Activated CD8-positive, alpha-beta memory T cell treated with anti-CD3 and anti-CD28 coated beads, Interleukin-2, amount 10 ng/mL, durations not matched to agents 7 days and 5 days (primary cell): ENCODE data around the gene GANAB. TPM values are rescaled to one million over a fixed set of nuclear protein-coding genes. Genes with fewer than 3 reads are reported as not detected.
"Not testable (repeated sequence)": the region's sequence is repeated elsewhere in the genome, so short reads cannot be mapped to it uniquely, and the experiment has no call there.

Experiments used
- ATAC-seq: fragments of 150-1000 bp; cut with Tn5 transposase; one replicate; pipeline ENCODE4 v1.10.0; 2021; ENCODE audit warnings: moderate library complexity
- CTCF ChIA-PET: fragments of 350-600 bp; sonication (Branson Sonifier 250); formaldehyde crosslinking; loops from one replicate; lab custom pipeline; 2021; ENCODE audit warnings: antibody characterized with exemption; lab: Charles Lee
- DNase-seq: peaks from one replicate; pipeline ENCODE4 v3.0.0-alpha.2; 2020
- H3K27ac Mint-ChIP-seq: one replicate; pipeline ENCODE4 v1.8.0; 2021; ENCODE audit warnings: mild to moderate bottlenecking, mixed read lengths
- H3K27me3 Mint-ChIP-seq: one replicate; pipeline ENCODE4 v1.8.0; 2021; ENCODE audit warnings: mixed read lengths
- H3K36me3 Mint-ChIP-seq: one replicate; pipeline ENCODE4 v1.8.0; 2021; ENCODE audit warnings: mild to moderate bottlenecking, mixed read lengths
- H3K4me1 Mint-ChIP-seq: one replicate; pipeline ENCODE4 v1.8.0; 2021; ENCODE audit warnings: mixed read lengths
- H3K4me3 Mint-ChIP-seq: one replicate; pipeline ENCODE4 v1.8.0; 2021; ENCODE audit warnings: mild to moderate bottlenecking, moderate library complexity, mixed read lengths
- H3K9me3 Mint-ChIP-seq: one replicate; pipeline ENCODE4 v1.8.0; 2022; ENCODE audit warnings: low read depth, mixed read lengths
- total RNA-seq, 2 experiments: library from RNA; stranded (reverse); gene quantifications; one replicate each; pipeline ENCODE4 v1.2.3, GENCODE V29; 2021

GANAB gene
- total RNA-seq, 2 experiments from 2014 or later = 248 to 275 TPM

- DNase-seq = peak; percentile 97
- ATAC-seq = peak; percentile 91
- Mint-ChIP-seq H3K27ac (peak within 1 kb of the TSS; percentile 95), H3K36me3 (peaks cover 42% of the 10 kb centered on the region), H3K4me1 (peaks cover 40% of the 10 kb centered on the region), H3K27me3 (no peaks in the 10 kb centered on the region), H3K4me3 (peak within 1 kb of the TSS; percentile 97), H3K9me3 (no peaks in the 10 kb centered on the region)
- CTCF ChIA-PET = interaction anchor here (0.6 to 3.2 kb wide), 25 partner anchors 9 to 216 kb away, joined by 3 to 21 read pairs (median 5); partner anchors contain the start of genes B3GAT3, GANAB, HNRNPUL2 and INTS5
Observed at GRCh38 chr11:62665075-62665598, 18.7 kb upstream of the GANAB start, which contains the start of the genes C11orf98 and CSKMT. Gene C11orf98, minus strand, starts transcription at chr11:62665210. Its CDS starts 41 bp downstream, at chr11:62665169. Gene CSKMT, plus strand, starts transcription at chr11:62665312. Its CDS starts 568 bp downstream, at chr11:62665880.

- Mint-ChIP-seq H3K27ac (peak overlapping the region; percentile 95), H3K36me3 (peaks cover 41% of the 10 kb centered on the region), H3K27me3 (no peaks in the 10 kb centered on the region), H3K9me3 (no peaks in the 10 kb centered on the region), H3K4me3 (peak overlapping the region; percentile 97), H3K4me1 (peaks cover 34% of the 10 kb centered on the region)
- DNase-seq (peak; percentile 78), ATAC-seq (peak; percentile 41)
- CTCF ChIA-PET = interaction anchor here (0.9 to 3.2 kb wide), 23 partner anchors 9 to 217 kb away, joined by 3 to 21 read pairs (median 6); partner anchors contain the start of genes B3GAT3, GANAB, HNRNPUL2 and INTS5
Observed at GRCh38 chr11:62664405-62665074, 18.1 kb upstream of the GANAB start.

DNA sequence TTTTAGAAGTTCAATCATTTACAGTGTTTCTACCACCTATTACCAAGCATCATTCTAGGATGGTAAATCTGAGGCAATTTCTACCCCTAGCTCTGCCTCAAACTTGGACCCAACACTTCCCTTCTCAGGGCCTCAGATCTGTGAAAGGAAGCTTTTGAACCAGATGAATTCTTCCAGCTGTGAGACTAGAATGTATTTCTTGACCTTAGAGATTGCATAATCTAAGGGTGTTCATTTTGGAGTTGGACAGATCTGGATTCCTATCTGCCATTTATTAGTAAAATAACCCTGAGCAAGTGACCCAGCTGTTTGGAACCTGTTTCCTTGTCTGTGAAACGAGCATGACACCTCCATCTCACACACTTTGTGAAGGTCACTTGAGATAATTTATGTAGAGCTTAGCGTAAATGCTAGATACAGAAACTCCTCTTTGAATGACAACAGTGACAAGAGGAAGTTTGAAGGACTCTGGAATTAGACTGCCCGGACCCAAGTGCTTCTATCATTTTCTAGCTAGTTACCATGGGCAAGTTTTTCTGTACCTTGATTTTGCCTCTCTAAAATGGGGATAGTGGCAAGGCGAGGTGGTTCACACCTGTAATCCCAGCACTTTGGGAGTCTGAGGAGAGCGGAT lies 10.5 kb upstream of the GANAB start:
- H3K4me3 Mint-ChIP-seq = no peak overlapping the region

GRCh38 chr11:62654297-62654696 lies 7.9 kb upstream of the GANAB start:
- CTCF ChIA-PET = interaction anchor here (1.1 to 3.3 kb wide), 5 partner anchors 9 to 111 kb away, joined by 3 to 21 read pairs (median 3); partner anchors contain the start of genes C11orf98, CSKMT and MTA2
- Mint-ChIP-seq H3K4me3 (peak overlapping the region; percentile 66), H3K9me3 (no peaks in the 10 kb centered on the region), H3K36me3 (peaks cover 7% of the 10 kb centered on the region), H3K27me3 (no peaks in the 10 kb centered on the region), H3K27ac (peak overlapping the region; percentile 72), H3K4me1 (peaks cover 32% of the 10 kb centered on the region)
- ATAC-seq (no peak), DNase-seq (no peak)

More for the DNA sequence above, 10.5 kb upstream of the GANAB start:
- peaks cover 20% of the 10 kb centered on the region for H3K4me1 Mint-ChIP-seq
- H3K9me3 Mint-ChIP-seq = no peaks in the 10 kb centered on the region
- ATAC-seq (no peak), DNase-seq (no peak)
- CTCF ChIA-PET = interaction anchor here (0.8 to 3.3 kb wide), 6 partner anchors 8 to 232 kb away, joined by 3 to 21 read pairs (median 4); partner anchors contain the start of genes C11orf98, CSKMT and TUT1
- H3K36me3 Mint-ChIP-seq = peaks cover 2% of the 10 kb centered on the region
- H3K27ac Mint-ChIP-seq = no peak overlapping the region
- no peaks in the 10 kb centered on the region for H3K27me3 Mint-ChIP-seq

DNA sequence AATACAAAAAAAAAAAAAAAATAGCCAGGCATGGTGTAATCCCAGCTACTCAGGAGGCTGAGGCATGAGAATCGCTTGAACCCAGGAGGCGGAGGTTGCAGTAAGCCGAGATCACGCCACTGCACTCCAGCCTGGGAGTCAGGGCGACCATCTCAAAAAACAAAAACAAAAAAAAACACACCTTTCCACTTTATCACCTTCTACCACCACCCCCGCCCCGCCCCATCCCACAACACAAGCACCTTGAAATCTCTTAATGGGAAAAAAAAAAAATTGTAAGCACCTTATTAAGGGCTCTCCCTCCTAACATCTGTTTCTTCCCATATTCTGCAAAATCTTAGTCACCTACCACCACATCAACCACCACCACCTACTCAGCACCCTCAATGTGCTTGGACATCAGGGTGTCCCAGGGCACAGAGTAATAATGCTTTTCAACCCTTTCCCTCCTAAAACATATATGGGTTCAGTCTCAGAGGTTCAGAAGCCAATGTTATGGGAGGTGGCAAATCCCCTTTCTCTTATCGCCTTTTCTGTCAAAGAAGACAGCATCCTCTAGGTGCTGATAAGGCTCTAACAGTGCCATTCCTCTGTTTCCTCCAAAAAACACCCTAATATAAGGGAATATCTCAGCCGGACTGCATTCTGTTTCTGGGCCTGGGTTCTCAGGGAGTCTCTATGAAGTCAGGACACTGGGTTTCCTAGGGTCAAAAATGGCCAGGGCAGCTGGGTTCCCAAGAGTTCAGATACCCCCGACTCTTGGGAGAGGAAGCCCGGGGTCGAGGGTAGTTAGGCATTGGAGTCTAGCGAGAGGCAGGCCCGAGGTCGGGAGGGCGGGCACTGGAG lies 6.0 kb upstream of the GANAB start:
- H3K36me3 Mint-ChIP-seq = peaks cover 7% of the 10 kb centered on the region
- peak overlapping the region; percentile 85 for H3K27ac Mint-ChIP-seq
- H3K9me3 Mint-ChIP-seq = no peaks in the 10 kb centered on the region
- DNase-seq = no peak
- H3K4me3 Mint-ChIP-seq = peak overlapping the region; percentile 86
- ATAC-seq = peak; percentile 2
- peaks cover 35% of the 10 kb centered on the region for H3K4me1 Mint-ChIP-seq
- no peaks in the 10 kb centered on the region for H3K27me3 Mint-ChIP-seq
- CTCF ChIA-PET = interaction anchor here (0.6 to 1.5 kb wide), 9 partner anchors 10 to 134 kb away, joined by 3 to 15 read pairs (median 3); partner anchors contain the start of genes C11orf98, CSKMT, LBHD1 and TUT1

DNA sequence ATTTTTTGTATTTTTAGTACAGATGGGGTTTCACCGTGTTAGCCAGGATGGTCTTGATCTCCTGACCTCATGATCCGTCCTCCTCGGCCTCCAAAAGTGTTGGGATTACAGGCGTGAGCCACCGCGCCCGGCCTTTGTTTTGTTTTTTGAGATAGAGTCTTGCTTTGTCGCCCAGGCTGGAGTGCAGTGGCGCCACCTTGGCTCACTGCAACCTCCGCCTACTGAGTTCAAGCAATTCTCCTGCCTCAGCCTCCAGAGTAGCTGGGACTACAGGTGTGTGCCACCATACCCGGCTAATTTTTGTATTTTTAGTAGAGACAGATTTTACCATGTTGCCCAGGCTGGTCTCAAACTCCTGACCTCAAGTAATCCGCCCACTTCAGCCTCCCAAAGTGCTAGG lies 3.9 kb upstream of the GANAB start:
- not testable (repeated sequence) for H3K4me3 Mint-ChIP-seq, H3K27me3 Mint-ChIP-seq

GRCh38 chr11:62649486-62649885 lies 3.1 kb upstream of the GANAB start:
- Mint-ChIP-seq H3K27me3 (no peaks in the 10 kb centered on the region), H3K9me3 (no peaks in the 10 kb centered on the region), H3K4me1 (peaks cover 44% of the 10 kb centered on the region), H3K4me3 (no peak overlapping the region), H3K36me3 (peaks cover 14% of the 10 kb centered on the region), H3K27ac (peak overlapping the region; percentile 19)
- ATAC-seq = no peak
- CTCF ChIA-PET = interaction anchor here (1.5 to 2.0 kb wide), 4 partner anchors 15 to 225 kb away, joined by 3 to 7 read pairs (median 6); partner anchors contain the start of genes C11orf98 and CSKMT
- DNase-seq = no peak

More for the DNA sequence above, 3.9 kb upstream of the GANAB start:
- H3K27ac Mint-ChIP-seq, DNase-seq, H3K9me3 Mint-ChIP-seq, ATAC-seq: not testable (repeated sequence)
- CTCF ChIA-PET = interaction anchor here (1.5 to 1.7 kb wide), 3 partner anchors 15 to 226 kb away, joined by 3 to 7 read pairs (median 4); partner anchors contain the start of genes C11orf98 and CSKMT
- Mint-ChIP-seq H3K36me3 (peaks cover 10% of the 10 kb centered on the region), H3K4me1 (peaks cover 44% of the 10 kb centered on the region)

- DNase-seq (no peak), ATAC-seq (no peak)
- Mint-ChIP-seq H3K36me3 (peaks cover 20% of the 10 kb centered on the region), H3K4me1 (peaks cover 44% of the 10 kb centered on the region), H3K27me3 (no peaks in the 10 kb centered on the region), H3K9me3 (no peaks in the 10 kb centered on the region), H3K27ac (no peak overlapping the region), H3K4me3 (no peak overlapping the region)
- CTCF ChIA-PET = interaction anchor here (1.7 to 2.0 kb wide), 2 partner anchors 16 to 26 kb away, joined by 7 read pairs; partner anchors contain the start of genes C11orf98 and CSKMT
Observed at GRCh38 chr11:62648967-62649364, 2.6 kb upstream of the GANAB start.

DNA sequence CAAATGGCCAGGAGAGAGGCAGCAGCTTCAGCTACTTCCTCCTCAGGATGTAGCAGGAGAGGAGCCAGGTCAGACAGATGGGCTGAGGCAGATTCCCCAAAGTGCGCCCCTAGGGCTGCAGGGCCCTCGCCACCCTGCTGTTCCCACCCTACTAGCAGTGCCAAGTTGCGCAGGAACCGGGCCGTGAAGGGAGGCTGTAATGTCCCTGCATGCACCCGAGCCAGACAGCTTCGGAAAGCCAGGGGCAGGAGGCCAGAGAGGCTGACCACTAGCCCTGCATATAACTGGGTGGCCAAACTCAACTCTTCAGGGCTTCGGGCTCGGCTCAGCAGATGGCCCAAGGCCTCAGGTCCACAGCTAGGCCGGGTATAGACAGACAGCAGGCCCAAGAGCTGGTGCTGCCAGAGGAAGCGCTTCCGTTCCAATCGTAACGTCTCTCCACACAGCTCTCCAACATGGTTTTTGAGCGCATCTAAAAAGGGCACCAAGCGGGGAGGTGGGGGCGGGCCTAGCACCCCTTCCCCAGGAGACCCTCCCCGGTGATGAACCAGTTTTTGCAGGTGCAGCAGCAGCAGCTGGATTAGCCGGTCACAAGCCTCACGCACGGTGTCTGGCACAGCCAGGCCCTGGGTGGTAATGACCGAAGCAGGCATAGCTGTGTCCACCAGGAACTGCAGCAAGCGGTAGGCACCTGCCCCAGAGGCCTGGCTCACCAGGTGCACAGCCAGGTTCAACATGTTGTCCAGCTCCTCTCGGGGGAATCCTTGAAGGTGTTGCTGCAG lies 2.0 kb upstream of the GANAB start:
- H3K4me3 Mint-ChIP-seq = no peak overlapping the region
- no peak for DNase-seq
- no peaks in the 10 kb centered on the region for H3K27me3 Mint-ChIP-seq
- H3K9me3 Mint-ChIP-seq = no peaks in the 10 kb centered on the region
- CTCF ChIA-PET = interaction anchor here (0.9 to 2.0 kb wide), 4 partner anchors 17 to 56 kb away, joined by 3 to 7 read pairs (median 5); partner anchors contain the start of genes C11orf98, CSKMT and MTA2
- H3K36me3 Mint-ChIP-seq = peaks cover 21% of the 10 kb centered on the region
- H3K4me1 Mint-ChIP-seq = peaks cover 40% of the 10 kb centered on the region
- no peak for ATAC-seq
- no peak overlapping the region for H3K27ac Mint-ChIP-seq

- Mint-ChIP-seq H3K4me3 (no peak overlapping the region), H3K36me3 (peaks cover 26% of the 10 kb centered on the region), H3K27me3 (no peaks in the 10 kb centered on the region), H3K27ac (peak overlapping the region; percentile 43), H3K4me1 (peaks cover 41% of the 10 kb centered on the region), H3K9me3 (no peaks in the 10 kb centered on the region)
- ATAC-seq (no peak), DNase-seq (no peak)
- CTCF ChIA-PET = interaction anchor here (0.9 to 2.0 kb wide), 5 partner anchors 17 to 56 kb away, joined by 3 to 7 read pairs (median 7); partner anchors contain the start of genes C11orf98, CSKMT, EML3 and MTA2
Observed at GRCh38 chr11:62647609-62648005, 1.2 kb upstream of the GANAB start.

DNA sequence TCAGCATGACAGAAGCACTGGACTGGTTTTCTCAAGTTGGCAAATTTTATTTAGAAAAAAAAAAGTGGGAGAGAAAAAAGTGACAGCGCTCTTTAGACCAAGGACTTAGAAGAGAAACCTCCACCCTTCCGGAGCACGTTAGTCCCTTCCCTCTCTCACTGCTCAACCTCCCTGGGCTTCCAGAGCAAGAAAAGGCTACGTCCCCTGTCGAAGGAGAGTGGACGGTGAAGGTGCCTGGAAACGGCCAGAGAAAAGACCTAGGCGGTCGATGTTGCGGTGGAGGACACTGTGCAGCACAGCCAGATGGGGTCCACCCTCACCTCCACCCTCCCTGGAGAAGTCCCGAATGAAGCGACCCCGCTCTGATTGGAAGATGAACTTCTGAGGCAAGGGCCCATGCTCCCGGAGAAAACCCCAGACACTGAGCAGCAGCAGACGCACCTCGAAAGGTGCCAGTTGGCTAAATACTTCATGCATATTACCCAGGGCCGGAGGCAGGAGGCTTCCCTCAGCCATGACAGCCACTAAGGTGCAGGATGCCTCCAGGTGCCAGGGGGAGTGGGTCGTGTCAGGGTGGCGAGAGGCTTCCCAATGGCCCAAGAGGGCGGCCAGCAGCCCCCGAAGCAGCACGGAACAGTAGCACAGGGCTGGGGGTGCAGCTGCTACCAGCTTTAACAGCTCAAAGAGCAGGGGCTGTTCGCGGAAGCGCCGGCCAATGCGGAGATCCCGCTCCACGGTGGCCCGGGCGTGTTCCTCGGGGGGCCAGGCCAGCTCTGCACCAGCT lies 604 bp upstream of the GANAB start:
- no peaks in the 10 kb centered on the region for H3K27me3 Mint-ChIP-seq
- no peaks in the 10 kb centered on the region for H3K9me3 Mint-ChIP-seq
- no peak for DNase-seq
- CTCF ChIA-PET = interaction anchor here (0.6 to 2.0 kb wide), 9 partner anchors 10 to 140 kb away, joined by 3 to 7 read pairs (median 3); partner anchors contain the start of genes C11orf98, CSKMT and EML3
- H3K4me3 Mint-ChIP-seq = peak overlapping the region; percentile 89
- H3K4me1 Mint-ChIP-seq = peaks cover 39% of the 10 kb centered on the region
- H3K27ac Mint-ChIP-seq = peak overlapping the region; percentile 93
- no peak for ATAC-seq
- H3K36me3 Mint-ChIP-seq = peaks cover 27% of the 10 kb centered on the region
